ENCODE results near the gene METAP1.
A peak's percentile ranks its signal among the peaks of the same experiment; 100 is the strongest.
"Not testable (repeated sequence)": the region's sequence is repeated elsewhere in the genome, so short reads cannot be mapped to it uniquely, and the experiment has no call there.

The METAP1 gene

GRCh38 chr4:99059550-99059949, 64.0 kb downstream of the METAP1 start:
- no peak for DNase-seq (ENCODE audit: low read depth in 2 of 2)

GRCh38 chr4:99061048-99061700, 65.7 kb downstream of the METAP1 start:
- DNase-seq (ENCODE audit: low read depth in 2 of 2) = no peak

GRCh38 chr4:99062120-99062519, 66.6 kb downstream of the METAP1 start:
- no peak for DNase-seq (ENCODE audit: low read depth in 2 of 2)

- not testable (repeated sequence) for DNase-seq (ENCODE audit: low read depth in 2 of 2)
These were observed 70.0 kb downstream of the METAP1 start for GRCh38 chr4:99065521-99065920.

- no peak for DNase-seq (ENCODE audit: low read depth in 2 of 2)
These were observed 72.1 kb downstream of the METAP1 start for GRCh38 chr4:99067617-99068016.

GRCh38 chr4:99071159-99071558, 75.6 kb downstream of the METAP1 start:
- DNase-seq (ENCODE audit: low read depth in 2 of 2) = no peak

- DNase-seq (ENCODE audit: low read depth in 2 of 2) = no peak
These were observed 79.3 kb downstream of the METAP1 start for GRCh38 chr4:99074816-99075215.

GRCh38 chr4:99076292-99076976, 80.9 kb downstream of the METAP1 start:
- DNase-seq (ENCODE audit: low read depth in 2 of 2) = no peak

GRCh38 chr4:99077177-99077576, 81.7 kb downstream of the METAP1 start:
- DNase-seq (ENCODE audit: low read depth in 2 of 2) = no peak

GRCh38 chr4:99078336-99078735, 82.8 kb downstream of the METAP1 start:
- DNase-seq (ENCODE audit: low read depth in 2 of 2) = no peak

- no peak for DNase-seq (ENCODE audit: low read depth in 2 of 2)
These were observed 83.6 kb downstream of the METAP1 start for GRCh38 chr4:99078931-99079624.

GRCh38 chr4:99079625-99080295, 84.2 kb downstream of the METAP1 start:
- no peak for DNase-seq (ENCODE audit: low read depth in 2 of 2)

GRCh38 chr4:99080869-99081268, 85.3 kb downstream of the METAP1 start:
- DNase-seq (ENCODE audit: low read depth in 2 of 2) = not testable (repeated sequence)

GRCh38 chr4:99082192-99082591, 86.7 kb downstream of the METAP1 start:
- DNase-seq (ENCODE audit: low read depth in 2 of 2) = no peak

- DNase-seq (ENCODE audit: low read depth in 2 of 2) = no peak
These were observed 89.1 kb downstream of the METAP1 start for GRCh38 chr4:99084595-99084994.

GRCh38 chr4:99088023-99088449, 92.5 kb downstream of the METAP1 start:
- peak in 1 of 2 donors; percentile 7 for DNase-seq (ENCODE audit: low read depth in 2 of 2)

GRCh38 chr4:99088481-99089365, 93.2 kb downstream of the METAP1 start, which contains the start of gene ADH5:
ADH5 (minus strand) TSS chr4:99088788; CDS start chr4:99088700, 88 bp downstream.
- DNase-seq (ENCODE audit: low read depth in 2 of 2) = peak; percentile 82 to 83

- DNase-seq (ENCODE audit: low read depth in 2 of 2) = no peak
These were observed 95.1 kb downstream of the METAP1 start for GRCh38 chr4:99090481-99091215.

- DNase-seq (ENCODE audit: low read depth in 2 of 2) = no peak
These were observed 95.7 kb downstream of the METAP1 start for GRCh38 chr4:99091216-99091575.

- DNase-seq (ENCODE audit: low read depth in 2 of 2) = not testable (repeated sequence)
These were observed 96.3 kb downstream of the METAP1 start for GRCh38 chr4:99091841-99092240.
